SU-DHL-6 (cell line): ENCODE data around the gene AGTPBP1.

Source experiments
- H2AFZ ChIP-seq: fragments of 200-600 bp; sonication (generic); 2 replicates; pipeline ENCODE4 v1.6.1; 2014; ENCODE audit warnings: low read depth, mild to moderate bottlenecking, moderate library complexity, mixed read lengths, antibody characterized with exemption, low read length; ENCODE audit not compliant: severe bottlenecking
- H3F3A ChIP-seq: fragments of 200-600 bp; shearing (Covaris generic); 2 replicates; pipeline ENCODE4 v1.6.0; 2016; ENCODE audit warnings: antibody characterized with exemption, mild to moderate bottlenecking; ENCODE audit not compliant: insufficient read depth
- H3K27ac ChIP-seq: fragments of 200-600 bp; sonication (generic); 2 replicates; pipeline ENCODE4 v1.5.1; 2016; ENCODE audit warnings: low read depth, mild to moderate bottlenecking, low read length, moderate library complexity, mixed read lengths
- H3K27me3 ChIP-seq: fragments of 200-600 bp; sonication (generic), shearing (Covaris generic); 2 replicates; pipeline ENCODE4 v1.6.0; 2014; ENCODE audit warnings: mild to moderate bottlenecking, low read length
- H3K36me3 ChIP-seq: fragments of 200-600 bp; sonication (generic); 2 replicates; pipeline ENCODE4 v1.6.1; 2014; ENCODE audit warnings: mild to moderate bottlenecking, low read length, mixed read lengths
- H3K4me2 ChIP-seq: fragments of 300-600, 200-600 bp; shearing (Covaris generic), sonication (generic); 2 replicates; pipeline ENCODE4 v1.6.0; 2014; ENCODE audit warnings: low read length, low read depth, mild to moderate bottlenecking; ENCODE audit not compliant: poor library complexity, severe bottlenecking
- H3K4me3 ChIP-seq: fragments of 200-600 bp; sonication (generic); 2 replicates; pipeline ENCODE4 v1.5.1; 2014; ENCODE audit warnings: antibody characterized with exemption, low read length, mild to moderate bottlenecking, mixed read lengths; ENCODE audit not compliant: insufficient read depth, poor library complexity, severe bottlenecking
- H3K79me2 ChIP-seq: fragments of 200-600 bp; sonication (generic); 2 replicates; pipeline ENCODE4 v1.6.1; 2014; ENCODE audit warnings: mild to moderate bottlenecking, low read length, moderate library complexity; ENCODE audit not compliant: insufficient read depth
- H3K9ac ChIP-seq: fragments of 200-600 bp; sonication (generic); 2 replicates; pipeline ENCODE4 v1.7.0; 2014; ENCODE audit warnings: mild to moderate bottlenecking, low read length
- H3K9me2 ChIP-seq: fragments of 200-600 bp; sonication (generic); replicated peaks from 2 replicates; pipeline ENCODE4 v1.6.1; 2014; ENCODE audit warnings: low read length; ENCODE audit not compliant: insufficient read depth
- H3K9me3 ChIP-seq: fragments of 200-600 bp; sonication (generic); 2 replicates; pipeline ENCODE4 v1.6.1; 2014; ENCODE audit warnings: low read length, mixed read lengths; ENCODE audit not compliant: insufficient read depth
- H4K20me1 ChIP-seq: fragments of 200-600 bp; sonication (generic); 2 replicates; pipeline ENCODE4 v1.6.1; 2014; ENCODE audit warnings: low read depth, mild to moderate bottlenecking, antibody characterized with exemption, low read length, moderate library complexity, mixed read lengths
- EZH2phosphoT487 ChIP-seq: fragments of 200-600 bp; sonication (generic), shearing (Covaris generic); conservative IDR thresholded peaks from 2 replicates; pipeline ENCODE4 v1.6.1; 2018; ENCODE audit warnings: mild to moderate bottlenecking, antibody characterized with exemption, low read length, moderate library complexity, mixed read lengths
- TF ChIP-seq, protein P1 (sequence below): fragments of 200-600 bp; sonication (generic); IDR thresholded peaks from one replicate; pipeline ENCODE4 v1.5.1; 2017; ENCODE audit warnings: antibody characterized with exemption, mild to moderate bottlenecking, low read length, moderate library complexity; ENCODE audit not compliant: insufficient read depth, poor library complexity, severe bottlenecking

Gene AGTPBP1

DNA sequence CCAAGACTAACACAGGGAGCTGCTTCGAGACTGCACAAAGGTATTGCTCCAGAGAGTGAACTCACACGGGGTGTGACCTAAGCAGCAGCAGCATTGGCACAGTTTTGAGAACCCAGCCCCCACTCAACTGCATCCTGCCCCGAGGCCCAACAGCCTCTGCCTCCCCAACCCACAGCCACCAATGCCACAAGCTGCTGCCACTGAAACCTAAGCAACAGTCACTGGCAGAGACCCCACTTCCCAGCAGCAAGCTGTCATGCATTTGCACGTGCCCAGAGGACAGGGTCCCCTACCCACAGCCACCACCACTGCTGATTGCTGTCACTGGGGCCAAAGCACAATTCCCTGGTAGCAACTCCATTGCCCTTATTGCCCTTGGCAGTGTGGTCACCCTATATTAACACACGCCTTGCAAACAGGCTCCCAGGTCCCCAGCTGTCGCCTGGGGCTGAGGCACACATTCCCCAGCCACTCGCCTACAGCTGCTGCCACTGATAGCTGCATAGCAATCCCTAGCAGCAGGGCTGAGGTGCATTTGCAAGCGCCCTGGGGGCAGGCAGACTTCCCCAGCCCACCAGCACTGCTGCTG, 141.0 kb downstream of the AGTPBP1 start:
- no peaks in the 10 kb centered on the region for H3F3A ChIP-seq
- H3K27ac ChIP-seq: no peak overlapping the region
- H3K9me3 ChIP-seq: no peaks in the 10 kb centered on the region
- no peak overlapping the region for H3K4me3 ChIP-seq
- H3K79me2 ChIP-seq: no peaks in the 10 kb centered on the region
- no peak overlapping the region for H2AFZ ChIP-seq
- no peaks in the 10 kb centered on the region for H4K20me1 ChIP-seq
- TF ChIP-seq, protein P1, sequence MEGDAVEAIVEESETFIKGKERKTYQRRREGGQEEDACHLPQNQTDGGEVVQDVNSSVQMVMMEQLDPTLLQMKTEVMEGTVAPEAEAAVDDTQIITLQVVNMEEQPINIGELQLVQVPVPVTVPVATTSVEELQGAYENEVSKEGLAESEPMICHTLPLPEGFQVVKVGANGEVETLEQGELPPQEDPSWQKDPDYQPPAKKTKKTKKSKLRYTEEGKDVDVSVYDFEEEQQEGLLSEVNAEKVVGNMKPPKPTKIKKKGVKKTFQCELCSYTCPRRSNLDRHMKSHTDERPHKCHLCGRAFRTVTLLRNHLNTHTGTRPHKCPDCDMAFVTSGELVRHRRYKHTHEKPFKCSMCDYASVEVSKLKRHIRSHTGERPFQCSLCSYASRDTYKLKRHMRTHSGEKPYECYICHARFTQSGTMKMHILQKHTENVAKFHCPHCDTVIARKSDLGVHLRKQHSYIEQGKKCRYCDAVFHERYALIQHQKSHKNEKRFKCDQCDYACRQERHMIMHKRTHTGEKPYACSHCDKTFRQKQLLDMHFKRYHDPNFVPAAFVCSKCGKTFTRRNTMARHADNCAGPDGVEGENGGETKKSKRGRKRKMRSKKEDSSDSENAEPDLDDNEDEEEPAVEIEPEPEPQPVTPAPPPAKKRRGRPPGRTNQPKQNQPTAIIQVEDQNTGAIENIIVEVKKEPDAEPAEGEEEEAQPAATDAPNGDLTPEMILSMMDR: no peak
- no peak for TF ChIP-seq EZH2phosphoT487
- H3K36me3 ChIP-seq: no peaks in the 10 kb centered on the region
- no peaks in the 10 kb centered on the region for H3K27me3 ChIP-seq
- no peak overlapping the region for H3K4me2 ChIP-seq
- H3K9me2 ChIP-seq: no peaks in the 10 kb centered on the region
- no peak overlapping the region for H3K9ac ChIP-seq

DNA sequence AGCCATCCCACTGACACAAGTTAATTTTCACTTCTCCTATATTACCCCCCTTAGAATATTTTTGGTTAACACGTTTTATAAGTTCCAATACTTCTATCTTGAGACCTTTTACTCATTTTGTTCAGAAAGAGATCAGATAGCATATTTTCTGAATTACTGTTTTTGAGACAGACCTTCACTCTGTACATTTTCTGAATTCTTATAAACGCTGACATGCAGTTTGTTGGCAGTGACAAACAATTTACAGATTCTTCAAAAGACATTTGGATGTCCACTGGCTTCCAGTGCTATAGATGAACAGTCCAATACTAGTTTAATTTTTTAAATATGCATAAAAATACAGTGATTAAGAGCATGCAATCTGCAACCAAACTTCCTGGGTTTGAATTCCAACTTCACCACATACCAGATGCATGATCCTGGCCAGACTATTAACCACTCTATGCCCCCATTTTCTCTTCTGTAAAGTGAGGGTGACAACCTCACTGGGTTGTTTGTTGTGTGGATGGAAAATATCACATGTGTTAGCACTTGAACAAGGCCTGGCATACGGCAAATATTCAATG, 142.1 kb downstream of the AGTPBP1 start:
- no peaks in the 10 kb centered on the region for H3K9me3 ChIP-seq
- TF ChIP-seq EZH2phosphoT487: no peak
- TF ChIP-seq, protein P1: no peak
- no peaks in the 10 kb centered on the region for H3F3A ChIP-seq
- no peaks in the 10 kb centered on the region for H3K27me3 ChIP-seq
- no peaks in the 10 kb centered on the region for H4K20me1 ChIP-seq
- no peak overlapping the region for H3K4me2 ChIP-seq
- H3K79me2 ChIP-seq: no peaks in the 10 kb centered on the region
- H2AFZ ChIP-seq: no peak overlapping the region
- H3K9me2 ChIP-seq: no peaks in the 10 kb centered on the region
- H3K27ac ChIP-seq: no peak overlapping the region
- H3K9ac ChIP-seq: no peak overlapping the region
- H3K4me3 ChIP-seq: no peak overlapping the region
- no peaks in the 10 kb centered on the region for H3K36me3 ChIP-seq

DNA sequence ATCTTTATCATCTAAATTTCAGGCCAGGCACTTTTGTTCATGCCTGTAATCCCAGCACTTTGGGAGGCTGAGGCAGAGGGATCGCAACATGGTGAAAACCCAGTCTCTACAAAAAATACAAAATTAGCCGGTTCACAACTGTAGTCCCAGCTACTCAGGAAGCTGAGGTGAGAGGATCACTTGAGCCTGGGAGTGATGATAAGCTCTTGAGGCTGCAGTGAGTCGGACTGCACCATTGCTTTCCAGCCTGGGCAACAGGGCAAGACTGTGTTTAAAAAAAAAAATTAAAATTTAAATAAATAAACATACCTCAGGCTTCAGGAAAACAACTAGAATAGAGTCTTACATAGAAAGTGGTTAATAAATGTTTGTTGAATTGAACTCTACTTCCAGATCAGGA, 147.4 kb downstream of the AGTPBP1 start:
- H3F3A ChIP-seq: no peaks in the 10 kb centered on the region
- H4K20me1 ChIP-seq: no peaks in the 10 kb centered on the region
- H3K27me3 ChIP-seq: no peaks in the 10 kb centered on the region
- no peak overlapping the region for H3K9ac ChIP-seq
- H3K9me2 ChIP-seq: no peaks in the 10 kb centered on the region
- H3K79me2 ChIP-seq: no peaks in the 10 kb centered on the region
- H3K4me3 ChIP-seq: no peak overlapping the region
- H2AFZ ChIP-seq: no peak overlapping the region
- H3K36me3 ChIP-seq: no peaks in the 10 kb centered on the region
- no peak overlapping the region for H3K27ac ChIP-seq
- no peak for TF ChIP-seq EZH2phosphoT487
- no peaks in the 10 kb centered on the region for H3K9me3 ChIP-seq
- no peak overlapping the region for H3K4me2 ChIP-seq

DNA sequence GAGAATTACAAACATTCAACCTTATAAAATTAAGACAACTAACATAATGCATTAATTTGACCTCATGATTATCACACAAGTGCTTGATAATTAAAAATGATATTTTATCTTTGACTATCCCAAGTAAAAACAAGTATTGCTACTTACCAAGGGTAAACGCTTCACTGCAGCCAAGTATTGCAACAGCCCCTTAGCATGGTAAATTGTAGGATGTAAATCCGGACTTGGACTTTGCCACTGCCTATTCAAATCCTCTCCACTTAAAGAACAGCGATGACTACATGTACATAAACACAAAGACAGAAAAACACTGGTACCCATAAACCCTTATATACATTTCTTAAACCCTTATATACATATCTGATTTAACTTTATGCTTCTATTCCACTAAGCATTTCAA, 155.1 kb downstream of the AGTPBP1 start:
- H3K4me2 ChIP-seq: no peak overlapping the region
- no peaks in the 10 kb centered on the region for H3F3A ChIP-seq
- H4K20me1 ChIP-seq: no peaks in the 10 kb centered on the region
- TF ChIP-seq, protein P1: no peak
- TF ChIP-seq EZH2phosphoT487: no peak
- no peak overlapping the region for H3K9ac ChIP-seq
- H3K27ac ChIP-seq: no peak overlapping the region
- no peak overlapping the region for H3K4me3 ChIP-seq
- H2AFZ ChIP-seq: no peak overlapping the region
- no peaks in the 10 kb centered on the region for H3K9me3 ChIP-seq
- H3K79me2 ChIP-seq: no peaks in the 10 kb centered on the region
- peaks cover 6% of the 10 kb centered on the region; the same call in 1 of the 2 replicates for H3K36me3 ChIP-seq
- no peaks in the 10 kb centered on the region for H3K9me2 ChIP-seq
- no peaks in the 10 kb centered on the region for H3K27me3 ChIP-seq
